Measurements from ENCODE around the gene NCCRP1. TPM values are rescaled to one million over a fixed set of nuclear protein-coding genes. Genes with fewer than 3 reads are reported as not detected.

Gene NCCRP1
- total and polyA plus RNA-seq, 2 donors (not counting 3 experiments of a cell fraction or from before 2014, with no cell fraction given), result 0.06 TPM; not detected in 1

DNA sequence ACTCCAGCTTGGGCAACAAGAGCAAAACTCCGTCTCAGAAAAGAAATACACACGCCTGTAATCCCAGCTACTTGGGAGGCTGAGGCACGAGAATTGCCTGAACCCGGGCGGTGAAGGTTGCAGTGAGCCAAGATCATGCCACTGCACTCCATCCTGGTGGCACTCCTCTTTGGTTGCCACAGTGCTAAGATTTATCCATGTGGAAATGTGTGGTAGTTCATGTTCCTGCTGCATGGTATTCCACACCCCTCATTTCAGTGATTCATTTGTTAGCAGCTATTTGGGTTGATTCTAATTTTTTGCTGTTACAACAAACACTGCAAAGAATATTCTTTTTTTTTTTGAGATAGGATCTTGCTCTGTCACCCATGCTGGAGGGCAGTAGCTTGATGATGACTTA is 35.9 kb downstream of the NCCRP1 start:
- POLR2A ChIA-PET, result no interaction called here
- no peaks in the 10 kb centered on the region for H3K36me3 ChIP-seq (ENCODE audit: control insufficient read depth in 2 of 2, extremely low read depth in 1 of 2, insufficient read depth in 2 of 2, low read length in 2 of 2)
- BruUV-seq (replicated peaks), result no TSS peak
- H3K27me3 ChIP-seq (ENCODE audit: control insufficient read depth in 2 of 2, insufficient read depth in 2 of 2, low read length in 2 of 2), result no peaks in the 10 kb centered on the region
- no peak overlapping the region for H3K4me2 ChIP-seq (ENCODE audit: insufficient read depth, low read length)
- DNase-seq (ENCODE audit: low read depth, low spot score), result no peak
- no peak for FAIRE-seq
- H2AFZ ChIP-seq (ENCODE audit: low read depth, low read length), result no peak overlapping the region
- dilution Hi-C loops (cut with MboI; ENCODE audit: extremely low pct_ligation_motif_present, low sequenced_read_pairs) (no loop called here), intact Hi-C loops (cut with micrococcal nuclease) (no loop called here)
- no peaks in the 10 kb centered on the region for H3K9me1 ChIP-seq (replicated peaks; ENCODE audit: control insufficient read depth, extremely low read depth, insufficient read depth, low read length)
- no peaks in the 10 kb centered on the region for H3K4me1 ChIP-seq (ENCODE audit: control insufficient read depth, extremely low read depth, insufficient read depth, low read length)
- H3K9me3 ChIP-seq (replicated peaks; ENCODE audit: control insufficient read depth, insufficient read depth, low read length), result no peaks in the 10 kb centered on the region
- H3K4me3 ChIP-seq (replicated peaks in 1 of 3; ENCODE audit: insufficient read depth in 1 of 3, low read depth in 1 of 3, low read length in 3 of 3), result no peak overlapping the region
- no peaks in the 10 kb centered on the region for H4K20me1 ChIP-seq (replicated peaks; ENCODE audit: control insufficient read depth, extremely low read depth, insufficient read depth, low read length)
- no peaks in the 10 kb centered on the region for H3K79me2 ChIP-seq (ENCODE audit: control insufficient read depth, insufficient read depth, low read length)
- TF ChIP-seq GATA2 (IDR thresholded peaks at IDR 0.05; ENCODE audit: insufficient read depth, insufficient read length, low read depth, low read length) (no peak), FOS (IDR thresholded peaks at IDR 0.05; ENCODE audit: borderline replicate concordance, insufficient read depth, low read length) (no peak), MYC (IDR thresholded peaks at IDR 0.05; ENCODE audit: low read depth, low read length) (no peak), JUN (IDR thresholded peaks at IDR 0.05; ENCODE audit: borderline replicate concordance, insufficient read depth, insufficient read length, low read depth) (no peak), CTCF (IDR thresholded peaks at IDR 0.05; ENCODE audit: extremely low read depth in 1 of 2, insufficient read depth in 1 of 2, low read depth in 1 of 2, low read length in 2 of 2) (no peak), POLR2AphosphoS5 (IDR thresholded peaks at IDR 0.05; ENCODE audit: insufficient read depth, low read depth, low read length) (no peak), POLR2A (IDR thresholded peaks at IDR 0.05; ENCODE audit: low read depth, low read length) (no peak), EZH2 (IDR thresholded peaks at IDR 0.05; ENCODE audit: borderline replicate concordance, low read depth, low read length, severe bottlenecking) (no peak)
- TF ChIP-seq, protein P1, sequence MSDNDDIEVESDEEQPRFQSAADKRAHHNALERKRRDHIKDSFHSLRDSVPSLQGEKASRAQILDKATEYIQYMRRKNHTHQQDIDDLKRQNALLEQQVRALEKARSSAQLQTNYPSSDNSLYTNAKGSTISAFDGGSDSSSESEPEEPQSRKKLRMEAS (IDR thresholded peaks at IDR 0.05; ENCODE audit: insufficient read depth, insufficient read length), result no peak
- CTCF ChIA-PET, result no interaction called here
- no peak overlapping the region for H3K9ac ChIP-seq (replicated peaks; ENCODE audit: extremely low read depth, insufficient read depth, low read length)
- no peak overlapping the region for H3K27ac ChIP-seq (ENCODE audit: insufficient read depth, low read depth, low read length)
